ENCODE results near the gene MBOAT1.
"Not testable (repeated sequence)": the region's sequence is repeated elsewhere in the genome, so short reads cannot be mapped to it uniquely, and the experiment has no call there.

The MBOAT1 gene

DNA sequence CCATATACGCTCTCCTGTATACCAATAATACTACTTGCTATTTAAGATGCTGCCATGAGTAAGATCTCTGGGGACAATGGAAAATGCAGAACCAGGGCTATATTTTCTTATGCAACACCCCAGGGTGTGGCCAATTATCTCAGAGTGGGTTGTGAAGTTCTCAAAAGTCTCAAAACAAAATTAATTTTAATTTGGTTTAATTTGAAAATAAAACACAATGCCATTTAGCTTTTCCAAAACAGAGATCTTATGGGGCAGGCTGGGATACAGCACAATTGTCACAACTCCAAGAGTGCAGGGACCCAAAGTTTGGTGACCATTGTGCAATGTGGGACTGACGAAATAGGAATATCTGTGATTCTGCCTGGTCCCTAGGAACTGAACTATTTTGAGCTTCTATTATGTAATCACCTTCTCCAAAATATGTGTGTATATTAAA, 43.1 kb downstream of the MBOAT1 start:
- no peak for DNase-seq

DNA sequence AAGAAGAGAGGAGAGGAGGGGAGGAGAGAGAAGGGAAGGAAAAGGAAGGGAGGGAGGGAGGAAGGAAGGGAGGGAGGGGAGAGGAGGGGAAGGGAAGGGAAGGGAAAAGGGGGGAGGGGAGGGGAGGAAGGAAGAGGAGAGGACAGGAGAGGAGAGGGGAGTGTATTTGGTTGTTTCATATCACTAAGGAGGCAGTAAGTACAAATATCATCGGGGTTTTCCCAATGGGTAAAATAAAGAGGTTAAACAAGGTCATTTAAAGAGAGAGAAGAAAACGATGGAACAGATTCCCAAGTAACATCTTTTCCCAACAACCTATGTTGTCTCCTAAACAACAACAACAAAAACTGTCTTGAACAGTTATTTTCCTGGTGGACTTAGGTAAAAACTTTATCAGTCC, 43.6 kb downstream of the MBOAT1 start:
- DNase-seq: no peak

DNA sequence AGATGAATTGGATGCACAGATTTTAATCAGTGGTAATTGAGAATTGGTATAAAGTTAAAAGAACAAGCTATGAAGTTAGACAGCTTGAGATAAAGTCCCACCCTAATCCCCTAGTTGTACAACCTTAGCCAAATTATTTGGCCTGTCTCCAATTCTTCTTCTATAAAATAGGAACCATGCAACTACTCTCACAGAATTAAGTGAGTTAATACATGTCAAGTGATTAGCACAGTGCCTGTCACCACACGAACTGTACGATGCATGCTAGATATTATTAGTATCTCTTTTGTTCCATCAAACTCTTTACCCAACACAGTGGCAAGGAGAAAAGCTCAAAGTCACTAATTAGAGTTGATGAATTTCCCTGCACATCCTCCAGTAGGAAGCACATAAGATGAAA, 44.7 kb downstream of the MBOAT1 start:
- no peak for DNase-seq

DNA sequence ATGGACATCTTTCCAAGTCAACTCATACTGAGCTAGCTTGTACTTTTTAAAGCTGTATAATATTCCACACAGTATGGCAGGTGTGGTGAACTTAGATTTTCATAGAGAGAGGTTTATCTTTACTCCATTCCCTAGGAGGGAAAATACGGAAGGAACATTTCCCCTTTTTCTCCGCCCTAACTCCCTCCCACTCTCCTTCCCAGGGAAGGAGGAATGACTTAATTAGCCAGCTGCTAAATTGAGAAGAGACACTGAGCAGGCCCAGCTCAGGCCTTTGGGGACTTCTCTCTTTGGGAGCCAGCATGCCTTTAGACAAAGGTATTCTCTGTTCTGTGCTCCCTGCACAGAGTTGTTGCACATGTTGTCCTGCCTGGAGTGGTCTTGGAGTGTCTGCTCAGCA, 46.1 kb downstream of the MBOAT1 start:
- no peak for DNase-seq

DNA sequence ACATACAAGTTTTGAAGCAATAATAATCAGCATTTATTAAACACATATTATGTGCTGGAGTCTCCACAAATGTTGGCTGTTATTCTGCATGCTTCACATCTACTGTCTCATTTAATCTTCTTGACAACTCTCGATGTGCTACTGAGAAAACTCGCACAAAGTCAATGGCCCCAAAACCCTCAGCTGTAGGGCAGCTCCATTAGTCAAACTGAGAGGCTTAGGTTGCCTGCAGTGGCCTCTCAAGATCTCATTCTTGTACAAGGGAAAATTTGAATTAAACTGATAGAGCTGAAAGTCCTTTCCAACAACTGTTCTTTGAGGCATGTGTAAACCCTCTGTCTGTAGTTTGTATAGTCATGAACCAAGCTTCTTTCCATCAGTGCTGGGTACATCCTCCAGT, 49.8 kb downstream of the MBOAT1 start:
- no peak for DNase-seq

DNA sequence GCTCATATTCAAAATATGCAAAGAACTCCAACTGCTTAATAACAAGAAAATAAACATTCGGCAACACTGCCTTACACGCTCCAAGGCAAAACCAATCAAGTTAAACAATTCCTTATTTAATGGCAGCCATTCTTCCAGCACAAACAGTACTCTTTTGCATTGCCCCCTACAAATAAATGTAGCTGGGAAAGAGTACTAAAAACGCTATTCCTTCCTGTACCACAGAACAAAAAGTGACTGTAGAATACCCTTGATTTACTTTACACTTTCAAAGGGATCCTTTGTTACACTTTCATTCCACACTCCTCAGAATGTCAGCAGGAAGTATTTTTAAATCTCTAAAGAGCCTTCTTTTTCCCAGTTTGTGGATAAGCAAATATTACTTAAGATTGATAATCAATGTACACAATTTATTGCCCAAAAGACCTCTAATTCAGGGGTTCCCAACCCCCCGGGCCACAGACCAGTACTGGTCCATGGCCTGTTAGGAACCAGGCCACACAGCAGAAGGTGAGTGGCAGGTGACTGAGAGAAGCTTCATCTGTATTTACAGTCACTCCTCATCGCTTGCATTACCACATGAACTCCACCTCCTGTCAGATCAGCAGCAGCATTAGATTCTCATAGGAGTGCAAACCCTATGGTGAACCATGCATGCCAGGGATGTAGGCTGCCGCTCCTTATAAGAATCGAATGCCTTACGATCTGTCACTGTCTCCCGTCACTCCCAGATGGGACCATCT, 51.6 kb downstream of the MBOAT1 start:
- no peak for DNase-seq

DNA sequence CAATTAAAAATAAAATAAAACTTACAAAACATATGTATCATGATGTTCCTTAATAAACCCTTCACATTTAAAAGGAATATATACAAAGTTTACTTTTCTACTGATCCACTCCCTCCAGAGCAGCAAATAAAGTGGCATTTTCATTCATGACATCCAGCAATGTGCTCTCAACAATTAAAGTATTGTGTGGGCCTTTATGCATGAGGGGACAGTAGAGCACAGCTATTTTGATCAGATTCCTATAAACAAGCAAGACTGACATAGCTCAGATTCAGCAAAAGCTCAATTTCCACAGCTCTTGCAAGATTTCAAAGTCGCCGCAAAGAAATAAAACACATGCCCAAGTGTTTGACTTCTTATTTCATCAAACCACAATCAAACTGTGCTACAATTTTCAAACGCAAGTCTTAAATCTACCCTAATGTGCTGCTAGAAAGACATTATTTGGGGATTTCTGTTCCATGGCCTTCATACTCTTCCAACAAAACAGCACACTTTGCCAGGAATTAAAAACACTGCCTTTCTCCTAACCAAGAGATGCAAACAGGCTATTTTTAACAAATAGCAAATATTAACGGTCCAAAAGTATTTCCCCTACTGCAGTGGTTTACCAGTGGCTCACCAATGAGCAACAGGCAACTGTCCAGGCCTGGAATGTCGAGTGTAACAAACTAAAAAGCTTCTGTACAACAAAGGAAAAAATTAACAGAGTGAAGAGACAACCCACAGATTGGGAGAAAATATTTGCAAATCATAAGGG, 52.3 kb downstream of the MBOAT1 start:
- no peak for DNase-seq

DNA sequence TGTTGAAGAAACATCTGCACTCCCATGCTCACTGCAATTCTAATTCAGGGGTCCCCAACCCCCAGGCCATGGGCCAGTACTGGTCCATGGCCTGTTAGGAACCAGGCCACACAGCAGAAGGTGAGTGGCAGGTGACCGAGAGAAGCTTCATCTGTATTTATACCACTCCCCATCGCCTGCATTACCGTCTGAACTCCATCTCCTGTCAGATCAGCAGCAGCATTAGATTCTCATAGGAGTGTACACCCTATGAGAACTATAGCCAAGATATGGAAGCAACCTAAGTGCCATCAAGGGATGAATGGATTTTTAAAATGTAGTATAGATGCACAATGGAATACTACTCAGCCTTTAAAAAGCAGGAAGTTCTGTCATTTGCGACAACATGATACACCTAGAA, 53.2 kb downstream of the MBOAT1 start:
- no peak for DNase-seq

DNA sequence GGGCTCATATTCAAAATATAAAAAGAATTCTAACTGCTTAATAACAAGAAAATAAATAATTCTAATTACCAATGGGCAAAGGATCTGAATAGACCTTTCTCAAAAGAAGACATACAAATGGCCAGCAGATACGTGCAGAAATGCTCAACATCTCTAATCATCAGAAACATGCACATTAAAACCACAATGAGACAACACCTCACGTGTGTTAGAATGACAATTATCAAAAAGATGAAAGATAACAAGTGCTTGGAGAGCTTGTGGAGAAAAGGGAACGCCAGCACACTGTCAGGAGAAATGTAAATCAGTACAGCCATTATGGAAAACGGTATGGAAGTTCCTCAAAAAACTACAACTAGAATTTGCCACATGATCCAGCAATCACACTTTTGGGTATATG, 53.6 kb downstream of the MBOAT1 start:
- DNase-seq: no peak

DNA sequence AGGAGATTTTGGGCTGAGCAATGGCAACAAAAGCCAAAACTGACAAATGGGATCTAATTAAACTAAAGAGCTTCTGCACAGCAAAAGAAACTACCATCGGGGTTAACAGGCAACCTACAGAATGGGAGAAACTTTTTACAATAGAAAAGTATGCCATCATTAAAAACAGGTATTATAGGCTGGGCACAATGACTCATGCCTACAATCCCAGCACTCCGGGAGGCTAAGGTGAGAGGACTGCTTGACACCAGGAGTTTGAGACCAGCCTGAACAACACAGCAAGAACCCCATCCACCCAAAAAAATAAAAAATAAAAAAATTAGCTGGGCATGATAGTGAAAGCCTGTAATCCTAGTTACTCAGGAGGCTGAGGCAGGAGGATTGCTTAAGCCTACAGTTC, 55.4 kb downstream of the MBOAT1 start:
- DNase-seq: no peak

DNA sequence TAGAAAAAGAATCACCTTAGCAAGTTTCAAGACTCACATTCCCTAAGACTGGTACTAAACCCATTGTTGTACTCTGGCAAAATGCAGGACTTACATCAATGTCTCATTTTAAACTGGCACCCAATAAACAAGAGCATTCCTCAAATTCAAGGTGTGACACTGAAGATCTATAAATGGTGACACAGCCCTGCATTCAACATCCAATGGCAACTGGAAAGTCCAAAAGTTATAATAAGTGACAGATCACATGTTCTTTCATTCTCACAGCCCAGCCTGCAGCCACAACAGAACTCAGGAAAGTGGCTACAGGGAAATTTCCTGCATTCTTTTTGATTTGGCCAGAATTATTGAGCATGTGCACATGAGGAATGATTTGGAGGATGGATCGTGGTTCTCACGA, 57.5 kb downstream of the MBOAT1 start:
- no peak for DNase-seq

DNA sequence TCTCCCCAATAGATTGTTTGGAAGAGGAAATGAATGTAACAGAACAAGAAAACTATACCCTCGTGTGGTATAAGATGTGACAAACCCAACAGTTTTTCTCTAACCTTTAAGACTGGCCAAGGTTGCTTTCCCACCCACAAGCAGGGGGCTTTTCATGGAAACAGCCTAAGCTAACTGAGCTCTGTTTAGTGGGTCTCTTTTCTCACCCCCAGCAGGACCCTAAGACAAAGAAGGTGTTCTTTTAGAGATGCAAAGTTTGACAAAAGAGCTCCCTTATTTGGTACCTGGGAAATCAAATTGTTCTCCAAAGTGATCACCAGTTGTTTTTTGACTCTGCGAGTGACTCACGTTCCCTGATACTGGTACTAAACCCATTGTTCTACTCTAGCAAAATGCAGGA, 59.1 kb downstream of the MBOAT1 start:
- no peak for DNase-seq

DNA sequence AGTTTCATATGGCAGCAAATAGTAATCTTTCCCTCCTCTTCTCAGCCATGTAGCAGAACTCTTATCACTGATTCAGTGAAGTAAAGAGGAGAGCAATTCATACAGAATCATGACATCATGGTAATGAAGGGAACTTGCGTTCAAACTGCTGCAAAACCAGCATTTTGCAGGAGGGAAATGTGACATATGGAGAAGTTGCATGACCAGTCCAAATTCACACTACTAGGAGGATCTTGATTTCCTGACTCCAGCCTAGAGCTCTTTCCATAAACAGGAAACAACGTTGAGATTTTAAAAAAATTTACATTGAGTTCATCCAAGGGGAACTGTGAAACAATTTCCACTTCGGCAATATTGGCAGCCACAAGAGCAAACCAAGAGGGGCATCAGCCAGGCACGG, 63.8 kb downstream of the MBOAT1 start:
- no peak for DNase-seq

DNA sequence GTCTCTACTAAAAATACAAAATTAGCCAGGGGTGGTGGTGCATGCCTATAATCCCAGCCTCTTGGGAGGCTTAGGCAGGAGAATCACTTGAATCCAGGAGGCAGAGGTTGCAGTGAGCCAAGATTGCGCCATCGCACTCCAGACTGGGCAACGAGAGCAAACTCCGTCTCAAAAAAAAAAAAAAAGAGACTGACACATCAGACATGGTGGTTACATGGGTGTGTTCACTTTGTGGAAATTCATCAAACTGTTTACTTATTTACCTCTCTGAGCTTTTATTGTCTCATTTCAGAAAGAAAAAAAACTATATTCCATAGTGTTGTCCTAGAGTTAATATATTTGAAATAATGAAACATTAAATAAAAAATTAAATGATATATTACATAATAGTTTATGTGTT, 64.8 kb downstream of the MBOAT1 start:
- no peak for DNase-seq

DNA sequence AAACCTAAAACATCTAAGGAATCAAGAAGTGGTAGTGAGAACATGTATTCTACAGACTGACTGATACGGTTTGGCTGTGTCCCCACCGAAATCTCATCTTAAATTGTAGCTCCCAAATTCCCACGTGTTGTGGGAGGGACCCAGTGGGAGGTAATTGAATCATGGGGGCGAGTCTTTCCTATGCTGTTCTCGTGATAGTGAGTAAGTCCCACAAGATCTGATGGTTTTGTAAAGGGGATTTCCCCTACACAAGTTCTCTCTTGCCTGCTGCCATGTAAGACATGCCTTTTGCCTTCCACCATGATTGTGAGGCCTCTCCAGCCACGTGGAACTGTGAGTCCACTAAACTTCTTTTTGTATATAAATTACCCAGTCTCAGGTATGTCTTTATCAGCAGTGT, 65.4 kb downstream of the MBOAT1 start:
- DNase-seq: not testable (repeated sequence)

DNA sequence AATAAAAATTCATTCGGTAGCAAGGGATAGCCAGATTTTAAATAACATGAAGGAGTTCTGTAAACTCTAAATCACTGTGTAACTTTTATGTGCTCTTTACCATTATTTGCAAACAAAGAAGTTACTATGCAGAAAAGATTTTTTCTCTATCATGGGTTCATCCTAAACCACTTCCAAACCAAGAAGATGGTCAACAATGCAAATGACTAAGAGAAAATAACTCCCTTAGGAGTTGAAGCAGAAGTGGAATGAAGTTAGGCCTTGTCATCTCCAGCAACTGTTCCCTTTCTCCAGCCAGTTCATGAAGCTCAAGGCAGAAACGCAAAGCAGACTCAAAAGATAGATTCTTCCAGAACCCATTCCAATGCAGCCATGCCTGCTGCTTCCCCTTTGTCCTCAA, 66.0 kb downstream of the MBOAT1 start:
- DNase-seq: no peak

DNA sequence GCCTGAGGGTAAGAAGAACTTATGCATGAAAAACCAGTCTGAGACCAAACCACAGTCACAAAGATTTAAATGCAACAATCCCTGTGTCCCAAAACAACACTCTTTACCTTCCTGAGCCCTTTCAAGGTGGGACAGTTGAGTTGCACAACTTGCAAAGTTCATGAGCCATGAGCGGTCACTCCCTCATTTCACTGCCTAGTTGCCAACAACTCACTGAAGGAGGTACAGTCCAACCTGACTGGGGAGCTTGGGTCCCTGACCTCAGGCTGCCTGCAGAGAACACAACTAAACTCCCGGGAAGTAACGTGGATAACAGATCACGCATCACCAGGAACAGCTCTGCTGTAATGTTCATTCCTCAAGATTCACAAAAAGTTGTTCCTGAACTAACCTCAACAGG, 69.4 kb downstream of the MBOAT1 start:
- no peak for DNase-seq

DNA sequence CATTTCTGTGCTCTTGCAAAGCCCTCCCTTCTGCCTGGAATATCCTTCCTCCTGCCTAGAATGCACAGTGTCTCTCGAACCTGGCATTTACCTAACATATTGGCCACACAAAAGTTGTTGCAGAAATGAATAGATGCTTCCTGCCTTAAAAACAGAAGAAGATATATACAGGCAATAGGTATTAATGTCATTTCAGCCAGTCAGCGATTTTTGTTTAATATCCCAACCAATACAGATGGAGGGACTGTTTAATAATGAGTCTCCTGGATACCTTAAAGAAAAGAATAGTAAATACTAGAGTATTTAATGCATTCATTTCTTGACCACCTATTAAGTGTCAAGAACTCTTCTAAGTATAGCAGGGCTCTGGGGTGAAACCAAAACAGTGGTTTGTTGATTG, 70.3 kb downstream of the MBOAT1 start:
- DNase-seq: no peak

DNA sequence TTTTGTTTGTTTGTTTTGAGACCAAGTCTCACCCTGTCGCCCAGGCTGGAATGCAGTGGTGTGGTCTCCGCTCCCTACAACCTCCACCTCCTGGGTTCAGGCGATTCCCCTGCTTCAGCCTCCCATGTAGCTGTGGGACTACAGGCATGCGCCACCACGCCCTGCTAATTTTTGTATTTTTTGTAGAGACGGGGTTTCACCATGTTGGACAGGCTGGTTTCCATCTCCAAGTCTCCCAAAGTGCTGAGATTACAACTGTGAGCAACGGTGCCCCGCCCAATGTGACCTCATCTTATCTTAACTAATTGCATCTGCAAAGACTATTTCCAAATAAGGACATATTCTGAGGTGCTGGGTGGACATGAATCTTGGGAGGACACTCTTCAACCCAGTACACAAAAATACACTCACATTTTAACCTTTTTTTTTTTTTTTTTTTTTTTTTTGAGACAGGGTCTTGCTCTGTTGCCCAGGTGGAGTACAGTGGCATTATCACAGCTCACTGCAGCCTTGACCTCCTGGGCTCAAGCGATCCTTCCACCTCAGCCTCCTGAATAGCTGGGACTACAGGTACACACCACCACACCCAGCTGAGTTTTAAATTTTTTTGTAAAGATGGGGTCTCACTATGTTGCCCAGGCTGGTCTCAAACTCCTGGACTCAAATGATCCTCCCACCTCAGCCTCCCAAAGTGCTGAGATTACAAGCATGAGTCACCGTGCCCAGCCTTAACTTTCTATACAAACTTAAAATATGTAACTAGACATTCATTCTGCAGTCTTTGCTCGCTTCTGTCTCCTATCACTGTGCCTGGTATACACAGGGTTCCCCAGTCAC, 72.9 kb downstream of the MBOAT1 start:
- DNase-seq: not testable (repeated sequence)

DNA sequence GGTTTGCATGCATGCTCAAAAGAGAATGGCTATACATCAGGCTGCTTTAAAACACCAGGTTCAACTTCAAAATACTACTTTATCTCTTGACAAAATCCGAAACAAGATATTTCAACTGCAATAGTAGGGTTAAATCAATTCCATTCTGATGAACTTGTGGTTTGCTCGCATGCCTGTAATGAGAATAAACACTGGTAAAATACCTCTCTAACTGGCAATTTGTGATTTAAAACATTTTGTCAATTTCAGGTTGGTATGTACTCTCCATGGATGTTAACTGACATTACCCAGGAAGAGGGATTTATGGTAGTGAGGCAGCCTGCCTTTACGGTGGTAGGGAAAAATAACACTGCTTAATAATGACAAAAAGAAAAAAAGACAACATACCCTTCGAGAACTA, 74.4 kb downstream of the MBOAT1 start:
- no peak for DNase-seq

DNA sequence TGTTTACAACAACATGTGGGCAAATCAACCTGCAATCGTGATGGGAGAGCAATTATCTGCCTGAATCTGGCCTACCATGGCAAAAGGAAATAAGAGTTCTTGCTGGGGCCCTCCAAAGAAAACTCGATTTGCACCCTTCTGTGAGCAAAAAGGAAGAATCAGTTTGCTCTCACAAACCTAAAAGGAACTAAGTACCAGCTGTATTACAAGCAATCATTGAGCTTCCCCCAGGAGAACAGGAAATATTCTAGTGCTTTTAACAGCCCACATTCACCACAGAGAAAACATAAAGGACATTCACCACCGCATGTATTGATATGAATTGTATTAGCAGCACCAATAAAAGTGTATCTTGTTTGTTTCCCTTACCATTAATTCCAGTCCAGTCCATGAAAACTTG, 75.0 kb downstream of the MBOAT1 start:
- DNase-seq: no peak

DNA sequence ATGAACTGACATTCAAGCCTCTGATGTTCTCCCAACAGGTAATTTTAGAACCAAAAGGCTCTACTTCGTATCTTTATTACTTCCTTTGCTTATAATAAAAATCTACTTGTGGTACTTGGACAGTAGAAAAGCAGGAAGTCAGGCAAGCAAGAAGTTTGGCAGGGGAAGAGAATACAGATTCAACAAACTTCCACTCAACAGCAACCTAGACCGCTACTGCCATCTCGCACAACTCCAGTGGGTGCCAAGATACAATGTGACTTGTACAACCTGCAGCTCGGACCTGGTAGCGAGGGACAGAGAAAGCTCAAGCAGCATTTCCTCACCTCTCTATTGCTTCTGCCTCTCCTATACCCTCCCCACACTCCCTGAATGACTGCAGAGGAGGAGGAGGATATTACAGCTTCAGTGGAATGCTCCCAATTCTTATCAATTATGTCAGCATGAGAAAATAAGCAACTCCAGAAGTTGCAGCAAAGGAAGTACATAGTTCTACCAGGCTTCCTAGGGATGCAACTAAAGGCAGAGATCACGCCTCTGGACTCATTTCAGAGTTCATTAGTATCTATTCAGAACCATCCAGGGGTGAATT, 76.5 kb downstream of the MBOAT1 start:
- DNase-seq: no peak

DNA sequence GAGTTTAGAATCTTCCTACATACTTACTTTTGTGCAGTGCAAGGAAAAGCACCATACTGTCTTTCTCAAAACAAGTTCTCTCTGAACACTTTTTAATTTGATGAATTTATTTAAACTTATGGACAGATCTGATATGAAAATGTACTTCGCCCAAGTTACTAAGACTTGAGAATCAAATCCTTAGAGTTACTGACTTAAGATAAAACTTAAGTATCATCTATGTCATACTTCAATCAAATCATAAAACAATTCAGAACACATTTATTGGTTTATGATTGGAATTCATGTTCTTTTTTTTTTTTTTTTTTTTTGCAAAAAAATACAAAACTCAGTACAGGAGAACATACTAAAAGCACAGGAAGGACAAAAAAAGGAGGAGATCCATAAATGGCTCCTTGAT, 77.7 kb downstream of the MBOAT1 start:
- DNase-seq: no peak
